ENCODE data around the gene CLRN2.

- TF ChIP-seq CTCF (IDR thresholded peaks at IDR 0.05), result no peak
- no peak for TF ChIP-seq POLR2A (IDR thresholded peaks at IDR 0.05)
Observed at GRCh38 chr4:17489123-17489522, 25.8 kb upstream of the CLRN2 start.

Data from lower leg skin (tissue), 3 donors.